ENCODE measurements around the gene JAKMIP3. TPM values are rescaled to one million over a fixed set of nuclear protein-coding genes. Genes with fewer than 3 reads are reported as not detected.

The JAKMIP3 gene
- total RNA-seq, 1 experiment from 2014 or later, result 2.8 TPM

DNA sequence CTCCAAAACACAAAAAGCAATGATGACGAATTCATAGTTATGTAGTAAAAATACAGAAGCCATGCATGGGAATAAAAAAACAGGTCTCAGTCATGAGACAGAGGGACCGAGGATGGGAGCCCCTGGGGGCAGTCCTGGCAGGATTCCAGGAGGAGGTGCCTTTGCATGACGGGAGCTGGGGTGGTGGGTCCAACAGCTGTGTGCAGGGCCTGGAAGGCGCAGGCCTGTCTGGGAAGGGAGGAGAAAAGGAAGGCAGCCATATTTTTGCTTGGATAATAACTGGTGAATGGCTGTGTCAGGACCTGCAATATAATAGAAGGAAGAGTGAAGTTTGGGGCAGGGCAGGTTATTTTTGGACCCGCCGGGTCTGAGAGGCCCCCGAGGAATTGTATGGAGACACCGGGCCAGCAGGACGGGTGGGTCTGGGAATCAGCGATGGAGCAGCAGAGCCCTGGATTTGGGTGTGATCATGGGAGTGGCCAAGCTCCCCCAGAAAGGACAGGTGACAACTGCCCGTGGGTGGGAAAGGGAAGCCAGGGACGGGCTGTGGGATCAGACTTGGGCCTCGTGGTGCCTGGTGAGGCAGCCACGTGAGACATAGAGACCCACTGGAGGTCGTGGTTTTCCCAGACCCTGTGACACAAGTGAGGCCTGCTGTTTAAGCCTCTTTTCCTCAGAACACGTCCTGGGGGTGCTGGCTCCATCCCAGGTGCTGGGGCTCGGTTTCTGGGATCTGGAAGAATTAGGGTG is 2.9 kb upstream of the JAKMIP3 start:
- TF ChIP-seq EZH2 (IDR thresholded peaks at IDR 0.05; ENCODE audit: borderline replicate concordance, low read depth, low read length, poor library complexity, severe bottlenecking), result no peak
- TF ChIP-seq, protein P1, sequence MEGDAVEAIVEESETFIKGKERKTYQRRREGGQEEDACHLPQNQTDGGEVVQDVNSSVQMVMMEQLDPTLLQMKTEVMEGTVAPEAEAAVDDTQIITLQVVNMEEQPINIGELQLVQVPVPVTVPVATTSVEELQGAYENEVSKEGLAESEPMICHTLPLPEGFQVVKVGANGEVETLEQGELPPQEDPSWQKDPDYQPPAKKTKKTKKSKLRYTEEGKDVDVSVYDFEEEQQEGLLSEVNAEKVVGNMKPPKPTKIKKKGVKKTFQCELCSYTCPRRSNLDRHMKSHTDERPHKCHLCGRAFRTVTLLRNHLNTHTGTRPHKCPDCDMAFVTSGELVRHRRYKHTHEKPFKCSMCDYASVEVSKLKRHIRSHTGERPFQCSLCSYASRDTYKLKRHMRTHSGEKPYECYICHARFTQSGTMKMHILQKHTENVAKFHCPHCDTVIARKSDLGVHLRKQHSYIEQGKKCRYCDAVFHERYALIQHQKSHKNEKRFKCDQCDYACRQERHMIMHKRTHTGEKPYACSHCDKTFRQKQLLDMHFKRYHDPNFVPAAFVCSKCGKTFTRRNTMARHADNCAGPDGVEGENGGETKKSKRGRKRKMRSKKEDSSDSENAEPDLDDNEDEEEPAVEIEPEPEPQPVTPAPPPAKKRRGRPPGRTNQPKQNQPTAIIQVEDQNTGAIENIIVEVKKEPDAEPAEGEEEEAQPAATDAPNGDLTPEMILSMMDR (conservative IDR thresholded peaks at IDR 0.05; ENCODE audit: low read depth, low read length), result no peak
- intact Hi-C loops (cut with micrococcal nuclease; ENCODE audit: unreplicated experiment), result no loop called here
- POLR2A ChIA-PET (ENCODE audit: low non-redundant PET), result interaction anchor here (0.6 kb wide), 1 partner anchor 40 kb away, joined by 4 read pairs; no protein-coding TSS in a partner anchor
- no peak overlapping the region for H3K4me3 ChIP-seq (ENCODE audit: low read depth, low read length, poor library complexity, severe bottlenecking)
- CTCF ChIA-PET, result no interaction called here
- H3K27ac ChIP-seq (ENCODE audit: low read depth, low read length, poor library complexity, severe bottlenecking), result no peak overlapping the region
- no peaks in the 10 kb centered on the region for H3K36me3 ChIP-seq (ENCODE audit: insufficient read depth, low read length, poor library complexity, severe bottlenecking)
- no peaks in the 10 kb centered on the region for H3K27me3 ChIP-seq (replicated peaks; ENCODE audit: insufficient read depth, low read depth, low read length, poor library complexity)
- peaks cover 9% of the 10 kb centered on the region for H3K4me1 ChIP-seq (ENCODE audit: insufficient read depth, low read length, poor library complexity, severe bottlenecking)
- H3K9me3 ChIP-seq (ENCODE audit: low read depth, low read length, poor library complexity, severe bottlenecking), result no peaks in the 10 kb centered on the region
- no TSS peak for BruUV-seq (replicated peaks)
- no peak for DNase-seq (ENCODE audit: low spot score)

DNA sequence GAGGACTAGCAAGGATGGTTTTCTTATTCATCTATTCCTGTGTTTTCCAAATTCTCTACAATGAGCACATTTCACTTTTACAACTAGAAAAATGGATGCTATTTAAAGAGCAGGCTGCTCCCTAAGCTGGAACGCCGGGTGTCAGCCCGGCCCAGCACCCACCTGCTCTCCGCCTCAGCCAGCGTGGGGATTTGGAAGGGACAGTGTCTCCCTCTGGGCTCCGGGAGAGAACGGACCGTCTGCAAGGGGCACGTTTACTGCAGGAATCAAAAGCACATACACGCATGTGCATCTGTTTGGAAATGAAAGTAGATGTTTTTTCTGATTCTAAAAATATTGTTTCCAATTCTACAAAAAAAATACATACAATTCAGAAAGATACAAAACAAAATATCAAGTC is 2.3 kb upstream of the JAKMIP3 start:
- Histone ChIP-seq H3K4me3 (ENCODE audit: low read depth, low read length, poor library complexity, severe bottlenecking) (no peak overlapping the region), H3K36me3 (ENCODE audit: insufficient read depth, low read length, poor library complexity, severe bottlenecking) (no peaks in the 10 kb centered on the region), H3K27ac (ENCODE audit: low read depth, low read length, poor library complexity, severe bottlenecking) (no peak overlapping the region), H3K27me3 (replicated peaks; ENCODE audit: insufficient read depth, low read depth, low read length, poor library complexity) (no peaks in the 10 kb centered on the region), H3K4me1 (ENCODE audit: insufficient read depth, low read length, poor library complexity, severe bottlenecking) (peaks cover 9% of the 10 kb centered on the region), H3K9me3 (ENCODE audit: low read depth, low read length, poor library complexity, severe bottlenecking) (no peaks in the 10 kb centered on the region)
- intact Hi-C loops (cut with micrococcal nuclease; ENCODE audit: unreplicated experiment), result no loop called here
- BruUV-seq (replicated peaks), result no TSS peak
- DNase-seq (ENCODE audit: low spot score), result no peak
- TF ChIP-seq, protein P1 (conservative IDR thresholded peaks at IDR 0.05; ENCODE audit: low read depth, low read length), result no peak
- no peak for TF ChIP-seq EZH2 (IDR thresholded peaks at IDR 0.05; ENCODE audit: borderline replicate concordance, low read depth, low read length, poor library complexity, severe bottlenecking)
- ChIA-PET CTCF (no interaction called here), POLR2A (ENCODE audit: low non-redundant PET) (interaction anchor here (0.6 kb wide), 1 partner anchor 39 kb away, joined by 4 read pairs; no protein-coding TSS in a partner anchor)

DNA sequence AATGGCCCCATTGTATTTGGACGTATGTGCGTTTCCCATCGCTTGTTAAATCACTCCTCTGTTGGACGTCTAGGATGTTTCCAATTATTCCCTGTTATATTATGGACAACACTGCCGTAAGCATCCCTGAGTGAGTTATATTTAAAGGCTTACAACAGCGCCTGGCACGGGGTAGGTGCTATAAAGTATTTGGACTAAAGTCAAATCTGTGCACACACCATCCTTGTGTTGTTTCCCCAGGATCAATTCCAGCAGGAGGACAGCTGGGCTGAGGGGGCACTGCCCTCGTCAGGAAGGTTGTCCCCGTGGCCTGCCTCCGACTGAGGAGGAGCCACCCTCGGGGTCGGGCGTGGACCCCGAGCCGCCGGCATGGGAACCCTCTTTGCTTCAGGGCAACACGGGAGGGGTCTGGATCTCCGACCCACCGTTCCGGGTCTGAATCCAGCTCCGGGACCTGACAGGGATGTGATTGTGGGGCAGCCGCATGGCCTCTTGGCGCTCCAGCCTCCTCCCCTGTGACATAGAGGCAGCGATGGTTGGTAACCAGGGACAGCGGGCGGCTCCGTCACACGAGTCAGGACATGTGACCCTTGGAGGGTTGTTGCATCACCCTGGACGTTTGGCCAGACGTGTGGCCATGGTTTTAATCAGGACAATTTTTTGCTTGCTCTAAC is 1.5 kb upstream of the JAKMIP3 start:
- Histone ChIP-seq H3K4me3 (ENCODE audit: low read depth, low read length, poor library complexity, severe bottlenecking) (no peak overlapping the region), H3K9me3 (ENCODE audit: low read depth, low read length, poor library complexity, severe bottlenecking) (no peaks in the 10 kb centered on the region), H3K27me3 (replicated peaks; ENCODE audit: insufficient read depth, low read depth, low read length, poor library complexity) (no peaks in the 10 kb centered on the region), H3K27ac (ENCODE audit: low read depth, low read length, poor library complexity, severe bottlenecking) (no peak overlapping the region), H3K4me1 (ENCODE audit: insufficient read depth, low read length, poor library complexity, severe bottlenecking) (peaks cover 9% of the 10 kb centered on the region), H3K36me3 (ENCODE audit: insufficient read depth, low read length, poor library complexity, severe bottlenecking) (no peaks in the 10 kb centered on the region)
- intact Hi-C loops (cut with micrococcal nuclease; ENCODE audit: unreplicated experiment), result no loop called here
- ChIA-PET CTCF (no interaction called here), POLR2A (ENCODE audit: low non-redundant PET) (no interaction called here)
- no TSS peak for BruUV-seq (replicated peaks)
- DNase-seq (ENCODE audit: low spot score), result no peak
- no peak for TF ChIP-seq EZH2 (IDR thresholded peaks at IDR 0.05; ENCODE audit: borderline replicate concordance, low read depth, low read length, poor library complexity, severe bottlenecking)
- TF ChIP-seq, protein P1 (conservative IDR thresholded peaks at IDR 0.05; ENCODE audit: low read depth, low read length), result no peak

All from A673 (cell line).